Measurements from ENCODE around the gene RAPGEF4.

DNA sequence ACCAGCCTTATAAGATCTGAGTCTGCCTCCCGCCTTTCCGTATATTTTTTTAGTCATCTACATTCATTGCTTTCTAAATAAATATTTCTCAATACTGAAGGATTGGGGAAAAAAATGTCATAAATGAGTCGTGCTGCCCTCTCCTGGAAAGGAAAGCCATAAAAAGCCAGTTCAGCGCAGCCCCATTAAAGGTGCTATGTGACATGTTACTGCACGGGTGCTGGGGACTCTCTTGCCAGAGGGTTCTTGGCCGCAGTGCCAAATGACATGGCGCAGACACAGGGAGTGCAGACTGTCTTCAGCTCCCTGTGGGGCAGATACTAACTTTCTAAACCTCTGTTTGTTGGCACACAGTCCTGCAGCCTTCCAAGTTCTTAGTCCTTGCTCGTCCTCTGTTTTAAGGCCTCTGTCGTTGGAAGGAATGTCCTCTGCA is 286.3 kb downstream of the RAPGEF4 start:
- TF ChIP-seq, protein P1, sequence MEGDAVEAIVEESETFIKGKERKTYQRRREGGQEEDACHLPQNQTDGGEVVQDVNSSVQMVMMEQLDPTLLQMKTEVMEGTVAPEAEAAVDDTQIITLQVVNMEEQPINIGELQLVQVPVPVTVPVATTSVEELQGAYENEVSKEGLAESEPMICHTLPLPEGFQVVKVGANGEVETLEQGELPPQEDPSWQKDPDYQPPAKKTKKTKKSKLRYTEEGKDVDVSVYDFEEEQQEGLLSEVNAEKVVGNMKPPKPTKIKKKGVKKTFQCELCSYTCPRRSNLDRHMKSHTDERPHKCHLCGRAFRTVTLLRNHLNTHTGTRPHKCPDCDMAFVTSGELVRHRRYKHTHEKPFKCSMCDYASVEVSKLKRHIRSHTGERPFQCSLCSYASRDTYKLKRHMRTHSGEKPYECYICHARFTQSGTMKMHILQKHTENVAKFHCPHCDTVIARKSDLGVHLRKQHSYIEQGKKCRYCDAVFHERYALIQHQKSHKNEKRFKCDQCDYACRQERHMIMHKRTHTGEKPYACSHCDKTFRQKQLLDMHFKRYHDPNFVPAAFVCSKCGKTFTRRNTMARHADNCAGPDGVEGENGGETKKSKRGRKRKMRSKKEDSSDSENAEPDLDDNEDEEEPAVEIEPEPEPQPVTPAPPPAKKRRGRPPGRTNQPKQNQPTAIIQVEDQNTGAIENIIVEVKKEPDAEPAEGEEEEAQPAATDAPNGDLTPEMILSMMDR (conservative IDR thresholded peaks at IDR 0.05), result peak; percentile 93
- no peak for TF ChIP-seq EZH2 (IDR thresholded peaks at IDR 0.05; ENCODE audit: low read depth)
